ENCODE measurements around the gene ABITRAM.

ABITRAM gene

DNA sequence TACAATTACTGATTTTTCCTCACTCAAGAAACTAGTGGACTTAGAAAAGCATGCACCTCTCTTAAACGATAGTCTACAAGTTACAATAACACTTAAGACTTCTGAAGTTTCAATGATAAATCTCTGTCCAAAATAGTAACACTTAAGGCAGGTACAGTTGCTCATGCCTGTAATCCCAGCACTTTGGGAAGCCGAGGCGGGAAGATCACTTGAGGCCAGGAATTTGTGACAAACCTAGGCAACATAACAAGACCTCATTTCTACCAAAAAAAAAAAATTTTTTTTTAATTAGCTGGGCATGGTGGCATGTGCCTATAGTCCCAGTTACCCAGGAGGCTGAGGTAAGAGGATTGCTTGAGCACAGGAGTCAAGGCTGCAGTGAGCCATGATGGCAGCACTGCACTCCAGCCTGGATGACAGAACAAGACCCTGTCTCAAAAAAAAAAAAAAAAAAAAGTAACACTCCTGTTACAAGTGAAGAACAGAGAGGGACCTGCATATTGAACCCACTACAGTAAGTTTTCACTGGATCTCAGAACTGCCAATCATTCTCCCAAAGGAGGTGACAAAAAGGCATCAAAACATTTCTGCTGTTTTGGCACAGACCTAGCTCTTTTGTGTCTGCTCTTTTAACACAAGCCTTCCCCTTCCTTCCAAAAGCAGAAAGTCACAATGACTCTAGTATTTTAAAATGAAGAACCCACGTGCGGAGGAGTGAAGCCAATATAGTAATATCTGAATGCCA, 3.5 kb downstream of the ABITRAM start:
- no peak for DNase-seq (ENCODE audit: low read depth in 1 of 2, low spot score in 1 of 2)
- H3K27ac ChIP-seq (replicated peaks) = no peak overlapping the region
- no peak for TF ChIP-seq CTCF (IDR thresholded peaks at IDR 0.05; ENCODE audit: insufficient read depth, low read length)
- no peak for TF ChIP-seq SPI1 (IDR thresholded peaks at IDR 0.05; ENCODE audit: borderline replicate concordance, low read depth)
- no peak for TF ChIP-seq POLR2AphosphoS5 (IDR thresholded peaks at IDR 0.05; ENCODE audit: low read depth)
- no peak for TF ChIP-seq GABPA (IDR thresholded peaks at IDR 0.05; ENCODE audit: low read depth)
- no peak for TF ChIP-seq REST (IDR thresholded peaks at IDR 0.05; ENCODE audit: insufficient replicate concordance, low read depth)
- no peaks in the 10 kb centered on the region for H3K27me3 ChIP-seq (ENCODE audit: insufficient read depth, poor library complexity, severe bottlenecking)
- H3K4me3 ChIP-seq (replicated peaks; ENCODE audit: insufficient read depth, low read length) = no peak overlapping the region

DNA sequence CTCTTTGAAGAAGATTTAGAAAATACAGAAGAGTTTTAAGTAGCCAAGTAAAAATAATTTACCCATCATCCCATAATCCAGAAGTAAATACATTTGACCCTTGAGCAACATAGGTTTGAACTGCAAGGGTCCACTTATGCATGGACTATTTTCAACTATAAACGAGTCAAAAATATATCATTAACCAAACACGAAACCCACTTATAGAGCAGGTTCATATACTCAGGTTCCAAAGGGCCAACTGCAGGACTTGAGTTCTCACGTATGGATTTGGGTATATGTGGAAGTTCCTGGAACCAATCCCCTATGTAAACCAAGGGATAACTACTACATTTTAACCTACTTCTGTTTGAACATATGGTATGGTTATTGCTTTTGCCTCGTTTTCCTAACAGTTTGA, 5.8 kb downstream of the ABITRAM start:
- TF ChIP-seq POLR2AphosphoS5 (IDR thresholded peaks at IDR 0.05; ENCODE audit: low read depth) = no peak
- TF ChIP-seq GABPA (IDR thresholded peaks at IDR 0.05; ENCODE audit: low read depth) = no peak
- TF ChIP-seq CTCF (IDR thresholded peaks at IDR 0.05; ENCODE audit: insufficient read depth, low read length) = no peak
- no peak for TF ChIP-seq SPI1 (IDR thresholded peaks at IDR 0.05; ENCODE audit: borderline replicate concordance, low read depth)
- no peak for TF ChIP-seq REST (IDR thresholded peaks at IDR 0.05; ENCODE audit: insufficient replicate concordance, low read depth)
- no peak overlapping the region for H3K27ac ChIP-seq (replicated peaks)

GRCh38 chr9:108950168-108950567, 16.0 kb downstream of the ABITRAM start:
- no peak for DNase-seq (ENCODE audit: low read depth in 1 of 2, low spot score in 1 of 2)
- TF ChIP-seq GABPA (IDR thresholded peaks at IDR 0.05; ENCODE audit: low read depth) (no peak), CTCF (IDR thresholded peaks at IDR 0.05; ENCODE audit: insufficient read depth, low read length) (no peak), REST (IDR thresholded peaks at IDR 0.05; ENCODE audit: insufficient replicate concordance, low read depth) (no peak), POLR2AphosphoS5 (IDR thresholded peaks at IDR 0.05; ENCODE audit: low read depth) (no peak), SPI1 (IDR thresholded peaks at IDR 0.05; ENCODE audit: borderline replicate concordance, low read depth) (no peak)
- Histone ChIP-seq H3K27me3 (ENCODE audit: insufficient read depth, poor library complexity, severe bottlenecking) (no peaks in the 10 kb centered on the region), H3K27ac (replicated peaks) (no peak overlapping the region), H3K4me3 (replicated peaks; ENCODE audit: insufficient read depth, low read length) (no peak overlapping the region)

More for the DNA sequence above, 5.8 kb downstream of the ABITRAM start:
- DNase-seq (ENCODE audit: low read depth in 1 of 2, low spot score in 1 of 2) = no peak
- Histone ChIP-seq H3K27me3 (ENCODE audit: insufficient read depth, poor library complexity, severe bottlenecking) (no peaks in the 10 kb centered on the region), H3K4me3 (replicated peaks; ENCODE audit: insufficient read depth, low read length) (no peak overlapping the region)

Measured in HL-60 (cell line).